GM10248 (cell line): Measurements from ENCODE around the gene RPL31.

Experiments
- CTCF ChIA-PET: fragments of 300-600 bp; sonication (Branson Sonifier 250); formaldehyde crosslinking; extraction: SDS; loops from one replicate; lab custom pipeline; 2021; ENCODE audit warnings: antibody characterized with exemption; lab: Yijun Ruan, JAX
- POLR2A ChIA-PET: fragments of 350-650 bp; sonication (Branson Sonifier 250); formaldehyde crosslinking; extraction: SDS; loops from one replicate; lab custom pipeline; 2020; ENCODE audit warnings: antibody characterized with exemption; lab: Yijun Ruan, JAX
- DNase-seq: peaks from one replicate; pipeline ENCODE4 v3.0.0; 2012; ENCODE audit errors: extremely low spot score
- CTCF ChIP-seq: IDR thresholded peaks from 2 replicates; pipeline ENCODE4 v1.5.1; 2012; ENCODE audit warnings: mild to moderate bottlenecking, low read depth; ENCODE audit errors: extremely low read depth, missing control alignments, control extremely low read depth

The RPL31 gene

GRCh38 chr2:101012054-101012705 lies 10.1 kb downstream of the RPL31 start:
- no peak for TF ChIP-seq CTCF
- ChIA-PET POLR2A (interaction anchor here (0.7 to 2.8 kb wide), 2 partner anchors 10 to 443 kb away, joined by 3 to 20 read pairs; partner anchors contain the start of gene RPL31), CTCF (interaction anchor here (0.6 to 2.5 kb wide), 30 partner anchors 8 to 1412 kb away, joined by 3 to 32 read pairs (median 4); partner anchors contain the start of genes RNF149 and RPL31)
- DNase-seq, result no peak

GRCh38 chr2:101012706-101013181 lies 10.7 kb downstream of the RPL31 start:
- DNase-seq, result no peak
- POLR2A ChIA-PET, result interaction anchor here (2.8 kb wide), 1 partner anchor 10 kb away, joined by 20 read pairs; the partner anchor contains the start of gene RPL31
- TF ChIP-seq CTCF, result peak; percentile 63
- CTCF ChIA-PET, result interaction anchor here (0.6 to 2.5 kb wide), 32 partner anchors 9 to 1411 kb away, joined by 3 to 32 read pairs (median 4); partner anchors contain the start of genes RNF149 and RPL31

GRCh38 chr2:101014264-101014857 lies 12.3 kb downstream of the RPL31 start:
- DNase-seq, result no peak
- POLR2A ChIA-PET, result no interaction called here
- CTCF ChIA-PET, result interaction anchor here (1.0 kb wide), 1 partner anchor 138 kb away, joined by 4 read pairs; no protein-coding TSS in a partner anchor
- TF ChIP-seq CTCF, result no peak

GRCh38 chr2:101017371-101017770 lies 15.3 kb downstream of the RPL31 start:
- no peak for TF ChIP-seq CTCF
- ChIA-PET POLR2A (no interaction called here), CTCF (no interaction called here)
- no peak for DNase-seq

- no peak for DNase-seq
- CTCF ChIA-PET, result interaction anchor here (1.0 to 1.3 kb wide), 2 partner anchors 18 to 42 kb away, joined by 3 to 4 read pairs; no protein-coding TSS in a partner anchor
- POLR2A ChIA-PET, result no interaction called here
- no peak for TF ChIP-seq CTCF
Observed at GRCh38 chr2:101018934-101019333, 16.8 kb downstream of the RPL31 start.

- ChIA-PET POLR2A (no interaction called here), CTCF (interaction anchor here (0.9 to 2.5 kb wide), 5 partner anchors 10 to 130 kb away, joined by 3 to 9 read pairs (median 3); no protein-coding TSS in a partner anchor)
- TF ChIP-seq CTCF, result no peak
- no peak for DNase-seq
Observed at GRCh38 chr2:101022221-101022620, 20.1 kb downstream of the RPL31 start.
